Loucy (cell line): ENCODE measurements around the gene SLC39A5.
A peak's percentile ranks its signal among the peaks of the same experiment; 100 is the strongest.

Experiments used
- H2AFZ ChIP-seq: fragments of 200-600 bp; sonication (generic); 2 replicates; pipeline ENCODE4 v1.6.0; 2016; ENCODE audit warnings: antibody characterized with exemption, mild to moderate bottlenecking, low read length, moderate library complexity
- H3F3A ChIP-seq: fragments of 200-600 bp; 2 replicates; pipeline ENCODE4 v1.6.0; 2016; ENCODE audit warnings: antibody characterized with exemption, low read depth, mild to moderate bottlenecking
- H3K27me3 ChIP-seq: fragments of 200-600 bp; sonication (generic); 2 replicates; pipeline ENCODE4 v1.6.1; 2014; ENCODE audit warnings: low read length, mild to moderate bottlenecking; ENCODE audit not compliant: insufficient read depth, poor library complexity, severe bottlenecking
- H3K36me3 ChIP-seq: fragments of 200-600 bp; sonication (generic); 2 replicates; pipeline ENCODE4 v1.6.1; 2016; ENCODE audit warnings: low read length; ENCODE audit not compliant: insufficient read depth
- H3K4me1 ChIP-seq: fragments of 200-600 bp; sonication (generic); 2 replicates; pipeline ENCODE4 v1.5.1; 2014; ENCODE audit warnings: low read length, mild to moderate bottlenecking; ENCODE audit not compliant: insufficient read depth, poor library complexity, severe bottlenecking
- H3K4me2 ChIP-seq: fragments of 200-600 bp; sonication (generic); 2 replicates; pipeline ENCODE4 v1.6.0; 2014; ENCODE audit warnings: antibody characterized with exemption, low read length, low read depth, mild to moderate bottlenecking; ENCODE audit not compliant: poor library complexity, severe bottlenecking
- H3K4me3 ChIP-seq: fragments of 200-600 bp; sonication (generic); 2 replicates; pipeline ENCODE4 v1.5.1; 2014; ENCODE audit warnings: low read length, mild to moderate bottlenecking, mixed read lengths; ENCODE audit not compliant: poor library complexity, severe bottlenecking
- H3K79me2 ChIP-seq: fragments of 200-600 bp; sonication (generic); 2 replicates; pipeline ENCODE4 v1.6.1; 2014; ENCODE audit warnings: low read length; ENCODE audit not compliant: insufficient read depth
- H3K9ac ChIP-seq: fragments of 200-600 bp; sonication (generic); 2 replicates; pipeline ENCODE4 v1.6.0; 2014; ENCODE audit warnings: mild to moderate bottlenecking, low read depth, low read length, moderate library complexity; ENCODE audit not compliant: poor library complexity, severe bottlenecking
- H3K9me2 ChIP-seq: fragments of 200-600 bp; sonication (generic); replicated peaks from 2 replicates; pipeline ENCODE4 v1.6.1; 2016; ENCODE audit warnings: low read depth, low read length, mixed read lengths
- H3K9me3 ChIP-seq: fragments of 200-600 bp; sonication (generic); 2 replicates; pipeline ENCODE4 v1.6.1; 2014; ENCODE audit warnings: mild to moderate bottlenecking, antibody characterized with exemption, low read length, low read depth; ENCODE audit not compliant: insufficient read depth
- H4K20me1 ChIP-seq: fragments of 200-600 bp; sonication (generic); 2 replicates; pipeline ENCODE4 v1.6.0; 2014; ENCODE audit warnings: antibody characterized with exemption, low read length, mild to moderate bottlenecking; ENCODE audit not compliant: insufficient read depth, poor library complexity, severe bottlenecking
- EZH2phosphoT487 ChIP-seq: fragments of 200-600 bp; IDR thresholded peaks from 2 replicates; pipeline ENCODE4 v1.6.1; 2018; ENCODE audit warnings: antibody characterized with exemption, mild to moderate bottlenecking, moderate library complexity, borderline replicate concordance
- TF ChIP-seq, protein P1 (sequence below): fragments of 200-600 bp; sonication (generic); conservative IDR thresholded peaks from 2 replicates; pipeline ENCODE4 v1.5.1; 2014; ENCODE audit warnings: mild to moderate bottlenecking, antibody characterized with exemption, low read length

Gene SLC39A5

DNA sequence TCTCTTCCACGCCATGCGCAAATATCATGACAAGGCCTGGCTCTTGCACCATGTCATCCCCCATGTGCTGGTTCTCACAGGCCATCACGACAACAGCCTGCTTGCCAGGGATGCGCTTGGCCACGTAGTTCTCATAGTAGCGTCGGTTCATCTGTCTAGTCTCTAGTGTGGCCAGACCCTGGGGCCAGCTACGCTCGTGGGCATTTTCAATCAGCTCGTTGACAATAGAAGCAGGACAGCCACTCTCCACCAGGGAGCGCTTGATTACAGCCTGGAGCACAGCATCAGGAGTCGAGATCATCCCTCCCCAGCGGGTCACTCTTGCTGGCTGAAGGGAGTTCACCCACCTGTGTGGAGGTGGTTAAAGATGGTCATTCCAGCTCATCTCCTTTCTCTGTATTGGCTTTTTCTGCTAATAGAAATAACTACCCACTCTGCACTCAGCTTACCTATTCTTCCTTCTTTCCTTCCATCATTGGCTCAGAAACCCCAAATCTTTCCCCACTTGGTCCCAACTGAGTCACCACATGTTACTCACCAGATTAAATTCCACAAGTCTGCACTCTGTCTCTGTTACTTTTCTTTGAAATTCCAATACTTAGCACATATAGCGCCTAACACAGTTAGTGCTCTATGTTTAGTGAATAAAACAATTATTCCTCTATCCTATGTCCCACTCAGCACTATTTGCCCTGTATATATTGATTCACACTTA is 23.2 kb upstream of the SLC39A5 start:
- no peaks in the 10 kb centered on the region for H3K9me2 ChIP-seq
- no peaks in the 10 kb centered on the region for H3F3A ChIP-seq
- no peaks in the 10 kb centered on the region for H3K4me1 ChIP-seq
- no peaks in the 10 kb centered on the region for H3K9me3 ChIP-seq
- TF ChIP-seq, protein P1, sequence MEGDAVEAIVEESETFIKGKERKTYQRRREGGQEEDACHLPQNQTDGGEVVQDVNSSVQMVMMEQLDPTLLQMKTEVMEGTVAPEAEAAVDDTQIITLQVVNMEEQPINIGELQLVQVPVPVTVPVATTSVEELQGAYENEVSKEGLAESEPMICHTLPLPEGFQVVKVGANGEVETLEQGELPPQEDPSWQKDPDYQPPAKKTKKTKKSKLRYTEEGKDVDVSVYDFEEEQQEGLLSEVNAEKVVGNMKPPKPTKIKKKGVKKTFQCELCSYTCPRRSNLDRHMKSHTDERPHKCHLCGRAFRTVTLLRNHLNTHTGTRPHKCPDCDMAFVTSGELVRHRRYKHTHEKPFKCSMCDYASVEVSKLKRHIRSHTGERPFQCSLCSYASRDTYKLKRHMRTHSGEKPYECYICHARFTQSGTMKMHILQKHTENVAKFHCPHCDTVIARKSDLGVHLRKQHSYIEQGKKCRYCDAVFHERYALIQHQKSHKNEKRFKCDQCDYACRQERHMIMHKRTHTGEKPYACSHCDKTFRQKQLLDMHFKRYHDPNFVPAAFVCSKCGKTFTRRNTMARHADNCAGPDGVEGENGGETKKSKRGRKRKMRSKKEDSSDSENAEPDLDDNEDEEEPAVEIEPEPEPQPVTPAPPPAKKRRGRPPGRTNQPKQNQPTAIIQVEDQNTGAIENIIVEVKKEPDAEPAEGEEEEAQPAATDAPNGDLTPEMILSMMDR, result peak; percentile 69
- TF ChIP-seq EZH2phosphoT487, result no peak
- no peak overlapping the region for H2AFZ ChIP-seq
- no peaks in the 10 kb centered on the region for H4K20me1 ChIP-seq
- peaks cover 39% of the 10 kb centered on the region; the same call in 1 of the 2 replicates for H3K36me3 ChIP-seq
- H3K4me2 ChIP-seq, result no peak overlapping the region
- H3K4me3 ChIP-seq, result no peak overlapping the region
- no peak overlapping the region for H3K9ac ChIP-seq
- H3K27me3 ChIP-seq, result no peaks in the 10 kb centered on the region
- H3K79me2 ChIP-seq, result no peaks in the 10 kb centered on the region

DNA sequence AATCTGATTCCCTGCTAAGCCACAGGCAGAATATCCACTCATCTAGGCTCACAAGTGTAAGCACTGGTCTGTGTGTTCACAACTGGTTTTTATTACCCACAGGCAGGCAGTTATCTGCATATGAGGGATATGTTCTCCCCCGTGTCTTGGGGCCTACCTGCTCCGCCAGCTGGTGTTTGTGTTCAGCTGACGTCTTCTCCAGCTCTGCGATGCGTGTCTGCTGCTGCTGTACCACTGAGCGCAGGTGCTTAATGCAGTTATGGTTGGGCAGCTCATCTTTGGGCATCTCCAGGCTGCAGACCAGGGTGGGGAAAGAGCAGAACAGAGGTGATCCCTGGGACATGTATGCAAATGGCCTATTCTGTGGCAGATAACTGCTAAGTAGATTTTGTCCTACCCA is 21.8 kb upstream of the SLC39A5 start:
- Histone ChIP-seq H3K4me1 (no peaks in the 10 kb centered on the region), H3K79me2 (no peaks in the 10 kb centered on the region), H3K36me3 (peaks cover 52% of the 10 kb centered on the region; the same call in 1 of the 2 replicates), H3K9me3 (no peaks in the 10 kb centered on the region), H3K9me2 (no peaks in the 10 kb centered on the region), H3F3A (no peaks in the 10 kb centered on the region), H3K9ac (no peak overlapping the region), H3K4me3 (no peak overlapping the region), H4K20me1 (no peaks in the 10 kb centered on the region), H3K27me3 (no peaks in the 10 kb centered on the region), H3K4me2 (no peak overlapping the region), H2AFZ (no peak overlapping the region)
- TF ChIP-seq EZH2phosphoT487, result no peak
- TF ChIP-seq, protein P1, result no peak

GRCh38 chr12:56212361-56212760 is 17.5 kb upstream of the SLC39A5 start:
- Histone ChIP-seq H4K20me1 (no peaks in the 10 kb centered on the region), H3K27me3 (no peaks in the 10 kb centered on the region), H3F3A (no peaks in the 10 kb centered on the region), H3K9ac (no peak overlapping the region), H3K79me2 (no peaks in the 10 kb centered on the region), H3K9me3 (no peaks in the 10 kb centered on the region), H3K4me3 (no peak overlapping the region), H3K36me3 (peaks cover 41% of the 10 kb centered on the region; the same call in 1 of the 2 replicates), H2AFZ (no peak overlapping the region), H3K4me2 (no peak overlapping the region), H3K4me1 (no peaks in the 10 kb centered on the region), H3K9me2 (no peaks in the 10 kb centered on the region)
- no peak for TF ChIP-seq EZH2phosphoT487
- TF ChIP-seq, protein P1, result no peak
